ENCODE data around the gene IL17RB. TPM values are rescaled to one million over a fixed set of nuclear protein-coding genes. Genes with fewer than 3 reads are reported as not detected.

The IL17RB gene
- total RNA-seq, 1 donor from 2014 or later = 10.5 TPM

GRCh38 chr3:53802256-53802880 lies 44.0 kb upstream of the IL17RB start:
- H3K4me1 Mint-ChIP-seq (ENCODE audit: unreplicated experiment) = peaks cover 32% of the 10 kb centered on the region
- DNase-seq (ENCODE audit: extremely low spot score, unreplicated experiment) = no peak
- no peaks in the 10 kb centered on the region for H3K36me3 Mint-ChIP-seq
- peak overlapping the region; percentile 40 for H3K4me3 Mint-ChIP-seq
- TF ChIP-seq CTCF (conservative IDR thresholded peaks at IDR 0.05) = no peak
- H3K27me3 Mint-ChIP-seq = no peaks in the 10 kb centered on the region
- peak overlapping the region; percentile 73 for H3K27ac Mint-ChIP-seq
- H3K9me3 Mint-ChIP-seq = no peaks in the 10 kb centered on the region

- Mint-ChIP-seq H3K4me3 (no peak overlapping the region), H3K36me3 (no peaks in the 10 kb centered on the region), H3K27ac (no peak overlapping the region), H3K9me3 (no peaks in the 10 kb centered on the region), H3K27me3 (no peaks in the 10 kb centered on the region), H3K4me1 (ENCODE audit: unreplicated experiment) (peaks cover 37% of the 10 kb centered on the region)
- DNase-seq (ENCODE audit: extremely low spot score, unreplicated experiment) = no peak
- no peak for TF ChIP-seq CTCF (conservative IDR thresholded peaks at IDR 0.05)
Observed at GRCh38 chr3:53803124-53803815, 43.1 kb upstream of the IL17RB start.

GRCh38 chr3:53803816-53804695 lies 42.3 kb upstream of the IL17RB start:
- no peaks in the 10 kb centered on the region for H3K9me3 Mint-ChIP-seq
- no peak for DNase-seq (ENCODE audit: extremely low spot score, unreplicated experiment)
- no peaks in the 10 kb centered on the region for H3K36me3 Mint-ChIP-seq
- no peak for TF ChIP-seq CTCF (conservative IDR thresholded peaks at IDR 0.05)
- peak overlapping the region; percentile 72 for H3K27ac Mint-ChIP-seq
- no peak overlapping the region for H3K4me3 Mint-ChIP-seq
- peaks cover 37% of the 10 kb centered on the region for H3K4me1 Mint-ChIP-seq (ENCODE audit: unreplicated experiment)
- no peaks in the 10 kb centered on the region for H3K27me3 Mint-ChIP-seq

GRCh38 chr3:53804697-53805462 lies 41.5 kb upstream of the IL17RB start:
- Mint-ChIP-seq H3K4me1 (ENCODE audit: unreplicated experiment) (peaks cover 37% of the 10 kb centered on the region), H3K36me3 (no peaks in the 10 kb centered on the region), H3K27me3 (no peaks in the 10 kb centered on the region), H3K9me3 (no peaks in the 10 kb centered on the region), H3K27ac (peak overlapping the region; percentile 72), H3K4me3 (no peak overlapping the region)
- TF ChIP-seq CTCF (conservative IDR thresholded peaks at IDR 0.05) = no peak
- no peak for DNase-seq (ENCODE audit: extremely low spot score, unreplicated experiment)

GRCh38 chr3:53805463-53806159 lies 40.8 kb upstream of the IL17RB start:
- Mint-ChIP-seq H3K27ac (peak overlapping the region; percentile 72), H3K36me3 (no peaks in the 10 kb centered on the region), H3K27me3 (no peaks in the 10 kb centered on the region), H3K4me1 (ENCODE audit: unreplicated experiment) (peaks cover 32% of the 10 kb centered on the region), H3K4me3 (no peak overlapping the region), H3K9me3 (no peaks in the 10 kb centered on the region)
- no peak for TF ChIP-seq CTCF (conservative IDR thresholded peaks at IDR 0.05)
- peak; percentile 53 for DNase-seq (ENCODE audit: extremely low spot score, unreplicated experiment)

Data from type B pancreatic cell (in vitro differentiated cells).